IPS-18a (cell line): ENCODE measurements around the gene C1GALT1.

Experiments used
- H3K27ac ChIP-seq: one replicate; pipeline ENCODE4 v1.5.1; 2013; ENCODE audit warnings: low read length
- H3K27me3 ChIP-seq: one replicate; pipeline ENCODE4 v1.6.1; 2013; ENCODE audit warnings: mild to moderate bottlenecking, low read length; ENCODE audit not compliant: control insufficient read depth, insufficient read depth
- H3K36me3 ChIP-seq: one replicate; pipeline ENCODE4 v1.6.1; 2013; ENCODE audit warnings: low read depth, low read length; ENCODE audit not compliant: control insufficient read depth
- H3K4me1 ChIP-seq: one replicate; pipeline ENCODE4 v1.6.1; 2013; ENCODE audit warnings: low read depth, low read length; ENCODE audit not compliant: control insufficient read depth
- H3K4me3 ChIP-seq: one replicate; pipeline ENCODE4 v1.5.1; 2013; ENCODE audit warnings: low read length
- H3K9ac ChIP-seq: one replicate; pipeline ENCODE4 v1.6.1; 2013; ENCODE audit warnings: mild to moderate bottlenecking, low read length, moderate library complexity
- H3K9me3 ChIP-seq: one replicate; pipeline ENCODE4 v1.6.1; 2013; ENCODE audit warnings: low read depth, low read length; ENCODE audit not compliant: control insufficient read depth

The C1GALT1 gene

DNA sequence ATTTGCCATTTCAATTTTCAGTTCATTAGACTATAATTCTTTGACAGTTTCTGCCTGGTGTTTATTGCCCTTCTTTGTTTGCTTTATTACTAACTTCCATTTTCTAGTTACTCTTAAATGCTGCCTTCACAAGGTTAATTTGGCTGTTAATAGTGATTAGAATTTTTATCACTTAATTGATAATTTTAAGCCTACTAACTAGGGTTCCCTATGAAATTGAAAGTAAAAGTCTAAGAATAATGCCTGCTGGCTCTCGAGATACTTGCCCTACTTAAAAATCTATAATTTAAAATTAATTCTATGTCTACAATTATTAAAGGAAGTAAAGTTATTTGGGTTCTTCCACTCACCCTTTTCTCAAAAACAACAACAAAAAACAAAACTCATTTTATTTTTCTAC is 65.3 kb downstream of the C1GALT1 start:
- H3K9me3 ChIP-seq = no peaks in the 10 kb centered on the region
- no peak overlapping the region for H3K4me3 ChIP-seq
- no peak overlapping the region for H3K27ac ChIP-seq
- H3K36me3 ChIP-seq = peaks cover 18% of the 10 kb centered on the region
- peaks cover 10% of the 10 kb centered on the region for H3K4me1 ChIP-seq
- H3K27me3 ChIP-seq = no peaks in the 10 kb centered on the region
- no peak overlapping the region for H3K9ac ChIP-seq

DNA sequence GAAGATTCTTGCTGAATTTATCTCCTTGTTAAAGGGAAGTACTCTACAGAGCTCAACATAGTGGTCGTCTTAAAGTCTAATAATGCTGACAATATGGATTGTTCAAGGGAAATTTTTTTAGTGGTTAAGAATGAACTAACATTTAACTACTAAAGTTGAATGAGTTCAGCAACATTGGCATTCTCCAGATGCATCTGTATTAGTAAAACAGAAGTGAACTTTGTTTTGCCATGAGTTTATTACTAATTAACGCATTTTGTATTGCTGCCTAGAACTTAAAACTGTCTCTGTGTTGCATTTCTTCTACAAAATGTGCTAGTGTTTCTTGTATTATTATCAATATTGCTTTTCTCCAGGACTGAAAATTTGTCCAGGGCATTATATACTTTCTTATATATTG is 67.5 kb downstream of the C1GALT1 start:
- peaks cover 11% of the 10 kb centered on the region for H3K4me1 ChIP-seq
- no peak overlapping the region for H3K27ac ChIP-seq
- no peaks in the 10 kb centered on the region for H3K9me3 ChIP-seq
- H3K4me3 ChIP-seq = no peak overlapping the region
- peaks cover 7% of the 10 kb centered on the region for H3K36me3 ChIP-seq
- H3K9ac ChIP-seq = no peak overlapping the region
- H3K27me3 ChIP-seq = no peaks in the 10 kb centered on the region

DNA sequence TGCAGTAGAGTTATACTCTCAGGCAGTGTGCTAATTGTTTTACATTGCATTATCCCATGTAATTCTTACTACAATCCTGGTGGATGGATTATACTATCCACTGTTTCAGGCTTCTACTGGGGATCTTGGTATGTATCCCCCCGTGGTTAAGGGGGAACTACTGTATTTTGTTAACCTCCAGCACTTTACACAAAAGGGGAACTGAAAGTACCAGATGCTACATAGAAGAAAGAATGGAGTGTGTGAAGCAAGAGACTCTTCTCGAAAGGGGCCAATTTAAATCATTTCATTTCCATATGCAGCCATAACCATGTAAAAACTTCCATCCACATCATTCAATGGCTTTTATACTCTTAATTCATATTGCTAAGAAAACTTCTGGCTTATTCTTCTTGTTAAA is 69.4 kb downstream of the C1GALT1 start:
- H3K27me3 ChIP-seq = no peaks in the 10 kb centered on the region
- no peak overlapping the region for H3K27ac ChIP-seq

DNA sequence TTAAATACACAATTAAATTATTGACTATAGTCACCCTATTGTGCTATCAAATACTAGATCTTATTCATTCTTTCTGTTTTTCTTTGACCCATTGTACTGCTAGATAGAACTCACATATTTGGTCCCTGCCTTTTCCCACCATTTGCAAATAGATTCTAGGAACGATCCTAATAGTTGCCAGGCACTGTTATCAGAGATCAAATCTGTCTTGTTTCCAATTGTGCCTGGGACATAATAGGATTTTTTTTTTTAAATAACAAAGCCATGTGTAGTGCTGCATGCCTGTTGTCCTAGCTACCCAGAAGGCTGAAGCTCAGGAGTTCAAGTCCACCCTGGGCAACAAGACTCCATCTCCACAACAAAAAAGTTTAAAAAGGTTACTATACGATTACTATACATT is 72.0 kb downstream of the C1GALT1 start:
- no peaks in the 10 kb centered on the region for H3K27me3 ChIP-seq
- H3K9ac ChIP-seq = no peak overlapping the region
- peaks cover 8% of the 10 kb centered on the region for H3K4me1 ChIP-seq
- H3K27ac ChIP-seq = no peak overlapping the region
- H3K36me3 ChIP-seq = peaks cover 3% of the 10 kb centered on the region
- H3K4me3 ChIP-seq = no peak overlapping the region
- H3K9me3 ChIP-seq = no peaks in the 10 kb centered on the region

More for the DNA sequence above, 69.4 kb downstream of the C1GALT1 start:
- Histone ChIP-seq H3K4me3 (no peak overlapping the region), H3K4me1 (peaks cover 8% of the 10 kb centered on the region), H3K9ac (no peak overlapping the region), H3K36me3 (peaks cover 3% of the 10 kb centered on the region), H3K9me3 (no peaks in the 10 kb centered on the region)

DNA sequence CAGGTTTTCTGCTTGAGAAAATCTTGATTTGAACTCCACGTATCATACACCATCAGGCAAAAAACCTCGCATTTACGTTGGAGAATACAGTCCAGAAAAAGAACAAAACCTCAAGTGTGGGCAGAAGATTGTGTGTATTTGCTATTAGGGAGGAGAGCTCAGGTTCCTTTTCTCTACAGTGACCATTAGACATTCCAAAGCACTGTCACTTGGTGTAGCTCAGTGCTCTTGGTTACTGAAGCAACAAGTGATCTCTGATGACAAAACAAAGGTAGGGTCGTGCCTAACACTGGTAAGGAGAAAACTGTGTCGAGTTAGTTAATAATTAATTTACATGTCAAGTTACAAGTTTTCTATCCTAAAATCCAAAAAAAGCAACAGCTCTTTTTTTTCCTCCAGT is 72.6 kb downstream of the C1GALT1 start:
- H3K9me3 ChIP-seq = no peaks in the 10 kb centered on the region
- no peak overlapping the region for H3K27ac ChIP-seq
- peaks cover 8% of the 10 kb centered on the region for H3K4me1 ChIP-seq
- H3K9ac ChIP-seq = no peak overlapping the region
- no peaks in the 10 kb centered on the region for H3K27me3 ChIP-seq
- no peak overlapping the region for H3K4me3 ChIP-seq
- peaks cover 2% of the 10 kb centered on the region for H3K36me3 ChIP-seq

DNA sequence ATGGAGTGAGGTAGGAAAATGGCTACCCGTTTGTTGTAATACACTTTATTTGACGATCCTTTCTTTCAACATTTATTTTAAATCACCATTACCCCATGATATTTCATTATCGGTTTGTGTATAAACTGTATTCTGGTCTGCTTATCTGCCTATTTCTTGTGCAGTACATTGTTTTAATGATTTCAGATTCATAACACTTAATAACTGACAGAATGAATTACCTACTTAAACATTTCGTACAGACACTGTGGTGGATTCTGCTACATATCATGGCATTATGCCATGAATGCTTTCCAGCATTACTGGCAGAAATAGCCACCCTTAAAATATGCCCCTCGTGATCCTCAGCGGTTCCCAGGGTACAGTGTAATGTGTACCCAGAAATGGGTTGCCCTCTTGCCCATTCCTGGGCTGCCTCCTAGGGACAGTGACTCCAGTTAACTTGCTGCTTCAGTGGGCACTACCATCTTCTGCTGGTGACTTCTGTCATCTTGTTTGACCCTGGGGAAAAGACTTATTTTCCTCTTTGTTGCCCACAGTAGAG is 74.5 kb downstream of the C1GALT1 start:
- H3K36me3 ChIP-seq = no peaks in the 10 kb centered on the region
- no peaks in the 10 kb centered on the region for H3K27me3 ChIP-seq
- peaks cover 8% of the 10 kb centered on the region for H3K4me1 ChIP-seq
- H3K27ac ChIP-seq = no peak overlapping the region
- H3K9me3 ChIP-seq = no peaks in the 10 kb centered on the region
- no peak overlapping the region for H3K4me3 ChIP-seq
- no peak overlapping the region for H3K9ac ChIP-seq

DNA sequence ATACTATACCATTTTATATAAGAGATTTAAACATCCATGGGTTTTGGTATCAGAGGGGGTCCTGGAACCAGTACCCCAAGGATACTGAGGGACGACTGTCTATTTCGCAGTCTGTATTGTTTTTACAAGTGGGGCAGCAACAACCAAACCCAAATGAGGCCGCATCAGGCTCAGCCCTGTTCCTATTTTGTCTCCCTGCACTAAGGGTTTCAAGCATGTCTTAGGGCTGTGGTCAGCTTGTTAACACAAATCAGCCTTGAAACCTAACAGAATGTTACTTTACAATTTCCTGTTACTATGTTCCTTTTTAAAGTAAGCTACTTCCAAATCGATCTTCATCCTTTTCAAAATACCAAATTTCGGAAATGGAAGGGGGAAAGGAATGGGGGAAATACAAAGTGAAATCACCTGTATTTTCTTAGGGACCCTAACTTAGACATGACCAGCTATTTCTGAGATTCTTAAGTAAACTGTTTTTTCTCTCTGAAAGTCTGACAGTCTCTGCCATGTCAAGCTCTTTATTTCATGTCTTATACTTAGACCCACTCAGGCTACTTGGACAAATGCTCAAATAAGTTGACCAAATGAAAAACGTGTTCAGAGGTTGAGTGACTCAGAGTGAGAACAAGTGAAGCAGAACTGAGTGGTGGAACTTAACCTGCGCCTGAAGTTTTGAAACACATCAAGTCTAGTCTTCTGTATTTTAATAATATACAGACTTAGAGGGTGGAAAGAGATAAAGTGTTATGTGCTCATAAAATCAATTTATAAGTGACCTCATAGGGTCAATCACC is 75.8 kb downstream of the C1GALT1 start:
- no peaks in the 10 kb centered on the region for H3K4me1 ChIP-seq
- H3K9me3 ChIP-seq = no peaks in the 10 kb centered on the region
- no peak overlapping the region for H3K9ac ChIP-seq
- H3K27me3 ChIP-seq = no peaks in the 10 kb centered on the region
- no peak overlapping the region for H3K27ac ChIP-seq
- no peaks in the 10 kb centered on the region for H3K36me3 ChIP-seq
- H3K4me3 ChIP-seq = no peak overlapping the region

DNA sequence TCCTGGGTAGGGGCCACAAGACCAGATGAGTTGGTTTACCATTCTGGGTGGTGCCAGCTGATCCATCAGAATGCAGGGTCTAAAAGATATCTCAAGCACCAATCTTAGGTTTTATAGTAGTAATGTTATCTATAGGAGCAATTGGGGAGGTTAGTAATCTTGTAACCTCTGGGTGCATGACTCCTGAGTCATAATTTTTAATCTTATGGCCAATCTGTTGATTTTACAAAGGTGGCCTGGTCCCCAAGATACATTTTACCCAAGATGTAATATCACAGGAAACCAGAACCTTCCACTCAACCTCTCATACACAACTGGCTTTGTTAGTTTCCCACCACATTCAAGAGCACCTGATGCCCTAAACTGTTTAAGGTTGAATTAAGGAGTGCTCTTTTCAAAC is 79.5 kb downstream of the C1GALT1 start:
- Histone ChIP-seq H3K36me3 (no peaks in the 10 kb centered on the region), H3K27me3 (no peaks in the 10 kb centered on the region), H3K9me3 (no peaks in the 10 kb centered on the region), H3K4me3 (no peak overlapping the region), H3K27ac (no peak overlapping the region), H3K4me1 (no peaks in the 10 kb centered on the region), H3K9ac (no peak overlapping the region)

DNA sequence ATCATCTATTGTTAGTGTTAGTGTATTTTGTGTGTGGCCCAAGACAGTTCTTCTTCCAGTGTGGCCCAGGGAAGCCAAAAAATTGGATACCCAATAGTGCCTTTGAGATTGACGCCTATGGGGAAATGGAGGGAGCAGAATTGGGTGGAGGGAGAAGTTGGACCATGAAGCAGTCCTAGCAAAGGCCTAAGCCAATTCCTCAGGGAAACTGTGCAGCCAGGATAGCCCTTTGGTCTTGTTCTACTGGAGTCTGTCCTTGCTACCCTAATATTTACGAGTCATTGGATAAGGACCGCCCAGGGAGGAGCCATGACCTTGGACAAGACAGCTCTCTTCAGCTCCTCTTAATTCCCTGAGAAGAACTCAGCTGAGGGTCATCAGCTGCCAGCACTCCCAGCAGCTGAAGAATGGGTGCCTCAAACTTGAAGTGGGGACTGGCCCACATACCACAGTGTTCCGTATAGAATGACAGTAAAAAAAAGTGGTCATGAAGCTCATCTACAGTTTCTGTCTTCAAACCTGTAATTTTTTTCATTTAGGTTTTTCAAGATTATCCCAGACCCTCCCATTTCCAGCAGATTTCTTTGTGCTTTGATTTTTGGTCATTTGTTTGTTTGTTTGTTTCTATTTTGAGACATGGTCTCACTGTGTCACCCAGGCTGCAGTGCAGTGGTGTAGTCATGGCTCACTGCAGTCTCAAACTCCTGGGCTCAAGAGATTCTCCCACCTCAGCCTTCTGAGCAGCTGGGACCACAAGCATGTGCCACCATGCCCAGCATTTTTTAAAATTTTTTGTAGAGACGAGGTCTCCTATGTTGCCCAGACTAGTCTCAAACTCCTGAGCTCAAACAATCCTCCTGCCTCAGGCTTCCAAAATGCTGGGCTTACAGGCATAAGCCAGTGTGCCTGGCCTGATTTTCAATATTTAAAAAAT is 81.2 kb downstream of the C1GALT1 start:
- H3K9me3 ChIP-seq = no peaks in the 10 kb centered on the region
- no peak overlapping the region for H3K4me3 ChIP-seq
- H3K27ac ChIP-seq = no peak overlapping the region
- H3K27me3 ChIP-seq = no peaks in the 10 kb centered on the region
- no peaks in the 10 kb centered on the region for H3K4me1 ChIP-seq
- no peak overlapping the region for H3K9ac ChIP-seq
- H3K36me3 ChIP-seq = no peaks in the 10 kb centered on the region

DNA sequence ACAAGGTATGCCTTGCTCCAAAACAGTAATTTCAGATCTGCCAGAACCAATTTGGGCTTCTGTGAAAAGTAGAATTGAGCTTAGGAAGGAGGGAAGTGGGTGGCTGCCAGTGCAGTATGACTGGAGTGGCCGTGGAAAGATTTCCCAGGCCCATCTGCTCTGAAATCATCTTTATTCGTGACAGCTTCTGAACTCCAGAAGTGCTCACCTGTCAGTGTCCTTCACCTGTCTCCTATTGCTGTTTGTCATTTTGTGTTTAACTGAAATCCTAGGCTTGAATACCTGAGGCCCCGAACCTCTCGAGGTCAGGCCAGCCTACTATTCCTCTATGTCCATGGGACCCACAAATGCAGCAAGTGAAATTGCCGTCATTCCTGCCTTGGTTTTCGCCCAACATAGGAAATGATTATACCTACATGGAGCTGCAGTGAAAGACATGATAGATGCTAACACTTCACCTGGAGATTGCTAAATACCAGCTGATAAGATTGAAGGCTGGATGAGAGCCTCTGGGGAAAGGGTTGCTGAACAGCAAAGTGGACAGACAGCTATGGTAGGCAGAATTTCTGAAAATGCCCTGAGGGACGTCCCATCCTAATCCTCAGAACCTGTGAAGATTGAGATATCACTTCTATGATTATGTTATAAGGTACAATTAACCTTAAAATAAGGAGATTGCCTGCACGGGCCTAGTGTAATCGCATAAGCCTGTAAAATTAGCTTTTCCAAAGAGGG is 82.1 kb downstream of the C1GALT1 start:
- Histone ChIP-seq H3K4me1 (no peaks in the 10 kb centered on the region), H3K9me3 (no peaks in the 10 kb centered on the region), H3K4me3 (no peak overlapping the region), H3K36me3 (no peaks in the 10 kb centered on the region), H3K27me3 (no peaks in the 10 kb centered on the region), H3K27ac (no peak overlapping the region), H3K9ac (no peak overlapping the region)
